Sigmoid colon (tissue), 4 donors: ENCODE measurements around the gene THOC5.

Experiments
- CTCF ChIP-seq, 4 experiments: fragments of 450-650 bp in 3 of 4; fragments of 200-600 bp in 1 of 4; IDR thresholded peaks; one replicate each; pipeline ENCODE4 v1.5.1; 2016 to 2019; ENCODE audit warnings: antibody characterized with exemption in 4 of 4, mild to moderate bottlenecking in 3 of 4, moderate library complexity in 2 of 4
- POLR2A ChIP-seq, 2 donors: fragments of 450-650 bp; IDR thresholded peaks; one replicate each; pipeline ENCODE4 v1.6.1; 2016; ENCODE audit warnings: antibody characterized with exemption in 2 of 2, mild to moderate bottlenecking in 2 of 2, moderate library complexity in 2 of 2
- POLR2AphosphoS5 ChIP-seq, 4 donors: sonication (generic); formaldehyde crosslinking; IDR thresholded peaks; one replicate each; pipeline ENCODE4 v1.6.1; 2017; ENCODE audit warnings: antibody characterized with exemption in 4 of 4

GRCh38 chr22:29569011-29569678, 15.6 kb upstream of the THOC5 start:
- TF ChIP-seq CTCF (IDR thresholded peaks at IDR 0.05) (no peak), POLR2AphosphoS5 (IDR thresholded peaks at IDR 0.05) (no peak), POLR2A (IDR thresholded peaks at IDR 0.05) (no peak)
